NCI-H1417 treated with DMSO at 0.1 percent for 48 hours (cell line): ENCODE data around the gene STX4.

Experiments used
- DNase-seq: peaks from one replicate; lab custom pipeline; 2025; lab: John Stamatoyannopoulos, UW

Gene STX4

GRCh38 chr16:31022544-31023251 is 10.7 kb upstream of the STX4 start:
- DNase-seq: no peak

GRCh38 chr16:31023252-31023602 is 10.1 kb upstream of the STX4 start:
- no peak for DNase-seq

DNA sequence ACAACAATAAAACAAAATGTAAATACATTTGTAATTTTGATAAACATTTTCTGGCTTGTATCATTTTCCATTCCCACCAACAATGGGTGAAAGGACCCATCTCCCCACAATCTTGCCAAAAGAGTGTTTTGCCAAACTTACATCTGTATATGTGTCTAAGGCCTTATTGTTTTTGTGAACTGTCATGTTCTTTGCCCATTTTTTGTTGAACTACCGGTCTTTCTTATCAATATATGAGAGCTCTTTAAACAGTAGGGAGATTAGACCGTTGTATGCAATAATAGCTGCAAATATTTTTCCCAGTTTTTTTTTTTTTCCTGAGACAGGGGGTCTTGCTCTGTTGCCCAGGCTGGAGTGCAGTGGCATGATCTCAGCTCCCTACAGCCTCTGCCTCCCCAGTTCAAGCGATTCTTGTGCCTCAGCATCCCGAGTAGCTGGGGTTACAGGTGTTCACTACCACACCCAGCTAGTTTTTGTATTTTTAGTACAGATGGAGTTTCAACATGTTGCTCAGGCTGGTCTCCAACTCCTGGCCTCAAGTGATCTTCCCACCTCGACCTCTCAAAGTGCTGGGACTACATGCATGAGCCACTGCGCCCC is 9.6 kb upstream of the STX4 start:
- no peak for DNase-seq

- DNase-seq: no peak
These were observed 8.0 kb upstream of the STX4 start for GRCh38 chr16:31025339-31025738.

DNA sequence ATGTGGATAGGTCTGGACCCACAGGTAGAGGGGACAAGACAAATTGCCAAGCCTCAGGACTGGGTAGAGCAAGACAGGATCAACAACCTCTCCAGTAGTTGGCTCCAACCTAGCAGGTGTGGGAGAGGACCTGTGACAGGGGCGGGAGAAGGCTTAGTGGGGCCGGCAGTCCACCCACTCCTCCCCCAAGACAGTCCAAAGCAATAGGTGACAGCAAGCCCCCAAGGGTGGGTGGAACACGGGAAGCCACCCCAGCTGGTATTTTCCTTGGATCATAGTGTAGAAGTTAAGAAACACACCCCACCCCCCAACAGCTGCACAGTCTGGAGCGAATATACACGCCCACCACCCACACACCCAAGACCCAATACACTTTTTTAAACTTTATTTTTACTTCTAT is 4.1 kb upstream of the STX4 start:
- DNase-seq: no peak

DNA sequence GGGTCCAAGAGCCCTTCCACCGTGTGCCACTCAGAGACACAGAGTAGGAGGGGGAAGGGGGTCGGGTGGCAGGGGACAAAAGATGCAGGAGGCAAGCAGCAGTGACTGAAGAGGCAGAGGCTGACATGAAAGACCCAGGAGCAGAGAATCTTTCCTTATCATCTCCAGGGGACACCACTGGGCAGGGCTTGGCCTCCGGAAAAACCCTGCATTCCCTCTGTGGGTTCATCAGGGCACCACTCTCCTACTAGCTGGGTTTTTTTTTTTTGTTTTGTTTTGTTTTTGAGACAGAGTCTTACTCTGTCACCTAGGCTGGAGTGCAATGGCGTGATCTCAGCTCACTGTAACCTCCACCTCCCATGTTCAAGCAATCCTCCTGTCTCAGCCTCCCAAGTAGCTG is 2.1 kb upstream of the STX4 start:
- no peak for DNase-seq

DNA sequence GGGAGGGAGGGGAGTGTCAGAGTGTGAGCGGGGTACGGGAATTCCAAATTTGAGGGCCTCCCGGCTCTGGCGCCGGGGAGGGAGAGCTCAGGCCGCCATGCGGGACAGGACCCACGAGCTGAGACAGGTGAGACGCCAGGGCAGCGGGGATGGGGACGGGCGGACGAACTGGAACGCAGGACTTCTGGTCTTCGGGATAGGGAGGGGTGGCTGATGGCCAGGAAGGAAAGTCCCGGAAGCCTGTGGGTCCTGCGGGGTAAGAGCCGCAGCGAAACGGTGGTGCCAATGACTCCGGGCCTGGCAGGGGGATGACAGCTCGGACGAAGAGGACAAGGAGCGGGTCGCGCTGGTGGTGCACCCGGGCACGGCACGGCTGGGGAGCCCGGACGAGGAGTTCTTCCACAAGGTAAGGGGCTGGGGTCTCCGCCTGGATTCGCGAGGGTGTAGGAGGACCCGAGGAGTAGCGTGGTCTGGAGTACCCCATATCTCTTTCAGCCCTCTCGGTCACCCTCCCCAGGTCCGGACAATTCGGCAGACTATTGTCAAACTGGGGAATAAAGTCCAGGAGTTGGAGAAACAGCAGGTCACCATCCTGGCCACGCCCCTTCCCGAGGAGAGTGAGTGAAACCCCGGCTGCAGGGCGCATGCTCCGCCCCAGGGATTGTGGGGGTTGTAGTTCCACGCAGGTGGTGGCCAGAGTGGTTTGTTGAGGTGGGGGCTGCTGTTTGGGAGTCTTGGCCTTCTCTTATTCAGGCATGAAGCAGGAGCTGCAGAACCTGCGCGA is 543 bp downstream of the STX4 start:
- no peak for DNase-seq

DNA sequence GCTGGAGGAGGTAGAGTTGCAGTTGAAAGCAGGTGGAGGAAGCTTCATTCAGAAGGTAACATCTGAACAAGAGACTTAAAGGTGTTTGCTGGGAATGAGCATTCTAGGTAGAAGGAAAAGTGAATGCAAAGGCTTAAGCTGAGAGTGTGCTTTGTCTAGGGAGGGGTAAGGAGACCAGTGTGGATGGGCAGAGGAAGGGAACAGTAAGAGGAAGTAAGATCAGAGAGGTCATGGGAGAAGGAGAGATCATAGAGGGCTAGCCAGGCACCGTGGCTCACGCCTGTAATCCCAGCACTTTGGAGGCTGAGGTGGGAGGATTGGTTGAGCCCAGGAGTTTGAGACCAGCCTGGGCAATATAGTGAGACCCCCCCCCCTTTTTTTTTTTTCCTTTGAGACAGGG is 3.3 kb downstream of the STX4 start:
- no peak for DNase-seq

DNA sequence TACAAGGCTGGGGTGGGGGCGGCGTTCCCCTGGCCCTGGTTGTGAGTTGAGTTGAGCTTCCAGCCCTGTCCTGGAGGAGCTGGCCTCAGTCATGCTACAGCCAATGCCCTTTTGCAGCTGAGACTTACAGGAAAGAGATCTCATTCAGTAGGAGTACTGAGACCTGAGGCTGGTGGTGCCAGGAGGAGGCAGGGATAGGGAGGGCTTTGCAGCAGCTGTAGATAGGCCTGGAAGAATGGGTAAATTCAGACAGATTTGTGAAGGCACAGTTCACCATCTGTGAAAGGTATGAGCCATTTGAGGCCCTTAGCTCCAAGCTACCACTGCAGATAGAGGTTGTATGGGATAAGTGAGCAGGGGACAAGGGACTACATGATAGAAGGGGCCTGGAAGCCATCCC is 5.6 kb downstream of the STX4 start:
- DNase-seq: no peak

- DNase-seq: no peak
These were observed 9.5 kb downstream of the STX4 start for GRCh38 chr16:31042866-31043265.

GRCh38 chr16:31043352-31043751 is 10.0 kb downstream of the STX4 start:
- DNase-seq: no peak

DNA sequence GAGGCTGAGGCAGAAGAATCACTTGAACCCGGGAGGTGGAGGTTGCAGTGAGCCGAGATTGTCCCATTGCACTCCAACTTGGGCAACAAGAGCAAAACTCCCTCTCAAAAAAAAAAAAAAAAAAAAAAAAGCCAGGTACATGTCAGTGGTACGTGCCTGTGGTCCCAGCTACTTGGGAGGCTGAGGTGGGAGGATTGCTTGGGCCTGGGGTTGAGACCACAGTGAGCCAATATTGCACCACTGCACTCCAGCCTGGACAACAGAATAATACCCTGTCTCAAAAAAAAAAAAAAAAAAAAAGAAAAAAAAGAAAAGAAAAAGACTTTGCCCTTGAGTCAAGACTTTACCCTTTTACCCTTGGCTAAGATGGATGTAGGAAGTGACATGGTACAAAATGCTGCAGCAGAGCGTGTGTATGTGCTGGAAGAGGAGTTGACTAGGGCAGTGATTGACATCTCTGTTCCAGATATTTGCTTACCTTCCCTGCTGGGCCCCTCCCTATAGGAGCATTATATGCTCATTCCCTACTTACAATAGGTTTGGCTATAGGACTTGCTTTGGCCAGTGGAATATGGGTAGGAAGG is 10.6 kb downstream of the STX4 start:
- no peak for DNase-seq

DNA sequence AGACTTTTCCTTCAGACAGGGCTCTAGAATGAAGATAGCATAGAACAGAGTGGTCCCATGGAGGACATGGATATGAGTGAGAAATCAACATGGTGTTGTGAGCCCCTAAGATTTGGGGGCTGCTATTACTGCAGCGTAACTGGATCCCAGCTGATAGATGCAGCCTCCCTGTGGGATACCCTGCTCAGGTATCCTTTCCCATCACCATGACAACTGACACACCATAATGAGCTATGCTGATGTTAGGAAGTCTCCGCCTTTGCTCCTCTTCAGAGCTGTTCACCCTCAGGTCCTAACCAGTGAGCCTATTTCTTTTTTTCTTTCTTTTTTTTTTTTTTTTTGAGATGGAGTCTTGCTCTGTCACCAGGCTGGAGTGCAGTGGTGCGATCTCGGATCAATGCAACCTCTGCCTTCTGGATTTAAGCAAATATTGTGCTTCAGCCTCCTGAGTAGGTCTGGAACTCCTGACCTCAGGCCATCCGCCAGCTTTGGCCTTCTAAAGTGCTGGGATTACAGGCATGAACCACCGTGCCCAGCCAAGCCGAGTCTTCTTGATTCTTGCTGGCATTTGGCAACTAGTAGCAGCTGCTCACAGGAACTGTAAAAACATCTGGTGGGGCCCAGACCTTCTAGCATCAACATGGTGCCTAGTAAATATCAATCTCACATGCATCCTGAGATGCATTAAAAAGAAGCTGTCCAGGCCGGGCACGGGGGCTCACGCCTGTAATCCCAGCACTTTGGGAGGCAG is 17.1 kb downstream of the STX4 start:
- no peak for DNase-seq

DNA sequence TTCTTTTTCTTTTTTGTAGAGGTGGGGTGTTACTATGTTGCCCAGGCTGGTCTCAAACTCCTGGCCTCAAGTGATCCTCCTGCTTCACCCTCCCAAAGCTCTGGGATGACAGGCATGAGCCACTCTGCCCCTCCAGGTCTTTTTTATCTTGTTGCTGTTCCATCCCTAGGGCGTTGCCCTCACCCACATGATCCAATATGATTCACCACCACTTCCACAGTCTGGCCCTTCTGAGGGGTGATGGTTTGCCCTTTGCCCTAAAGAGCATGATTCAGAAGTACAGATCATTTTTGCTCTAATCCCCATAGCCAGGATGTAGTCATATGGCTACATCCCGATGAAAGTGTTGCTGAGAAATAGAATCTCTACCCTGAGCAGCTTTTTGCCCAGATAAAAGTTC is 18.8 kb downstream of the STX4 start:
- DNase-seq: no peak

- DNase-seq: no peak
These were observed 22.3 kb downstream of the STX4 start for GRCh38 chr16:31055613-31056012.

GRCh38 chr16:31061126-31061812 is 27.9 kb downstream of the STX4 start:
- no peak for DNase-seq

DNA sequence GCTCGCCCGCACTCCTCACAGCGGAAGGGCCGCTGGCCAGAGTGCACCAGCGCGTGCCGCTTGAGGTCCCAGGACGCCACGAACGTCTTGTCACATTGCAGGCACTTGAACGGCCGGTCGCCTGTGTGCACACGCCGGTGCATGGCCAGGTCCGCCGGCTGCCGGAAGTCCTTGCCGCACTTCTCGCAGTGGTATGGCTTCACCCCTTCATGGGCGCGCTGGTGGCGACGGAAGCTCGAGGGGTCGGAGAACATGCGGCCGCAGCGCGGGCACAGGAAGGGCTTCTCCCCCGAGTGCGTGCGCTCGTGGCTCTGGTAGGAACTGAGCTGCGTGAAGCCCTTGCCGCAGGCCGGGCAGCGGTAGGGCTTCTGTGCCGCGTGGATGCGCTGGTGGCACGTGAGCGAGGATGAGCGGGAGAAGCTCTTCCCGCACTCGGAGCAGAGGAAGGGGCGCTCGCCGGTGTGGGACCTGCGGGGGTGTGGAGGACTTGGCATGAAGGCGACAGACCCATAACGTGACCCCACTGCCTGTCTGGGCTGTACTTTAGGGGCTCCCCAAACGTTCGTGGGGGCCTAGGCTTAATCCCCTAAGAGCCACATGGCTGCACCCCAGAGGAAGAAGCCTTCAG is 28.6 kb downstream of the STX4 start:
- DNase-seq: no peak

- DNase-seq: no peak
These were observed 30.1 kb downstream of the STX4 start for GRCh38 chr16:31063495-31063842.

- DNase-seq: no peak
These were observed 30.7 kb downstream of the STX4 start for GRCh38 chr16:31063843-31064611.

DNA sequence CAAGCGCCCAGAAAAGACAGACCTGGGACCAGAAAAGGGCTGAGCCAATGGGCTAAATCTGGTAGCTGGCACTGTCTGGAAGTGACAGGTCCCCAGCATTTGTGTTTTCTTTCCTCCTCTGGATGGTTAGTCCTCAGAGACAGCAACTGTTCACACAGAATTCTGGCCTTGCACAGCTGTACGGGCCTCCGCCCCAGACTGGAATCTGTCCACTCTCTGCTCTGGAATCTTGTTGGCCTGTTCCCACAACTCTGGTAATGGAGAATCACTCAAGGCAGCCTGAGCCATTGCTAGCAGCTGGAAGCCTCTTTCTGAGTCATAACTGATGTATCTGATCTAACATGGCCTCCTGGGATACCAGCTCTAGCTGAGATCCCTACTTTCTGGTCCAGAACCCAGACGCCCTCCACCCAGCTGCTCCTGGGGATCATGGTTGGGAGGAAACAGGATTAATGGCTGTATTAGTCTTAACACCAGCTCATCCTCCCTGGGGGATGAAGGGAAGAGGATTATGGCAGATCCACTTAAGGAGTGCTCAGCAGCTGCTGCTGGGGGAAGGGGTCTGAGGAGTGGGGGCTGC is 31.6 kb downstream of the STX4 start:
- DNase-seq: no peak
